ENCODE results near the gene CTRB2.
"Not testable (repeated sequence)": the region's sequence is repeated elsewhere in the genome, so short reads cannot be mapped to it uniquely, and the experiment has no call there.

The CTRB2 gene

DNA sequence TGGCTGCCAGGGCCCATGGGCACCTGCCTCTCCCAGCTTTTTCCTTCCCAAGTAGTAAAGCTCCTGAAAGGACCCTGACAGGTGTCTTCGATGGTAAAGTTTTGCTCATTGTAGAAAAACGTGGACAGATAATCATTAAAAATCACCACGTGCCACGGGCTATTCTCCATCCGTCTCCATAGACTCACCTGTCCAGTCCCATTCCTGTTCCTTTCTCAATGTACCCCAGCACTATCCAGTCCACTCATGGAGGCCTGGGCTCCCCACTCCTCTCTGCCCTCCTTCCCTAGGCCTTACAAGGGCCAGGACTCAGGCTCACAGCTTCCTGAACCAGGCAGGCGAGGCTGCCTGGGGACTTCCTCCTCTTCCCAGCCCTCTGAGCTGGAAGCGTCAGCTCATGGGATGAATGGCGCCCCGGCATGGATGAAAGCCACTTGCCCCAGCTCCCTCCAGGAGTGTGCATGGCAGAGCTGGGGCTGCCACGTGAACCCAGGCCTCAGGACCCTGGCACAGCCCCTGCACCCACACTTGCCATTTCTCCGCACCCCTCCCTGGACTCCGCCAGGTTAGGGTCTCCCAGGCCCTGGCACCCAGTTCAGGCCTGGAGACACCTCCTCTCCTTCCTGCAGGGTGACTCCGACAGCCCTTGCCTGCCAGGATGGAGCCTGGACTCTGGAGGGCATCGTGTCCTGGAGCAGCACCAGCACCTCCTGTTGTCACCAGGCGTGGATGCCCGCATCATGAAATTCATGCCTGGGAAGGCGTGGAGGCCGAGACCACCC is 20.6 kb upstream of the CTRB2 start:
- no peak for DNase-seq (ENCODE audit: low spot score)

- no peak for DNase-seq (ENCODE audit: low spot score)
These were observed 19.8 kb upstream of the CTRB2 start for GRCh38 chr16:75226550-75227360.

DNA sequence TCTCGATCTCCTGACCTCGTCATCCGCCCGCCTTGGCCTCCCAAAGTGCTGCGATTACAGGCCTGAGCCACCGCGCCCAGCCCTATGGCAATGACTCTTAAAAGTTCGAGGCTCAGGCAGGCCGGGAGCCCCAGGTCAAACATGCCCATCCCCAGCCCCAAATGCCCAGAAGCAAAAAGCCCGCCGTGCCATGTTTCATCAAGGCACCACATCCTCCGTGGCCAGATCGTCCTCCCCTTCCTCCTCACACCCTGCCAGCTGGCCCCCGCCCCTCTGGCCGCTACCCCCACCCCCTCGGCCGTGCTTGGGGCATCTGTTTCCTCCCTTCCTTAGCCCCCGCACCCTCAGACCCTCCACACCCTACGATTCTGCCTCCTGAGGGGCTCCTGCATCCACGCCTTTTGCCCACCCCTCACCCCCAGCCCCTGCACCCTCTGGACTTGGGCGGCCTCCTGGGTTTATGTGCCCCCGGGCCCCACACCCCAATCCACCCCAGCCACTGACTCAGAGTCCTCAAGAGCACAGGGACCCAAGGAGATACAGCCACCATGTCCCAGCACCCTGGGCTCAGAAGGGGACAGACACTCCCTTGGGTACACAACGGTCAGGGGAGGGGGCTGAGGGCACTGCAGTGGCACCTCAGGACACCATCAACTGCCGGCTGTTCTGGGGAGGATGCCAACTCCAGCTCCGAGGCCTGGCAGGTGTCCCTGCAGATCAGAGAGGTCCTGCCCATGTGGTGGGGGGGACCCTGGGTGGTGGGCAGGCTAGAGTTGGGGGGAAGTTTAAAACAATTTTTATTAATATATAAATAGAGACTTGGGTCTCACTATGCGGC is 18.9 kb upstream of the CTRB2 start:
- DNase-seq (ENCODE audit: low spot score), result peak; percentile 65

GRCh38 chr16:75225092-75225491 is 18.1 kb upstream of the CTRB2 start:
- DNase-seq (ENCODE audit: low spot score), result no peak

GRCh38 chr16:75224306-75225082 is 17.5 kb upstream of the CTRB2 start:
- peak; percentile 66 for DNase-seq (ENCODE audit: low spot score)

- DNase-seq (ENCODE audit: low spot score), result not testable (repeated sequence)
These were observed 16.2 kb upstream of the CTRB2 start for GRCh38 chr16:75223129-75223528.

DNA sequence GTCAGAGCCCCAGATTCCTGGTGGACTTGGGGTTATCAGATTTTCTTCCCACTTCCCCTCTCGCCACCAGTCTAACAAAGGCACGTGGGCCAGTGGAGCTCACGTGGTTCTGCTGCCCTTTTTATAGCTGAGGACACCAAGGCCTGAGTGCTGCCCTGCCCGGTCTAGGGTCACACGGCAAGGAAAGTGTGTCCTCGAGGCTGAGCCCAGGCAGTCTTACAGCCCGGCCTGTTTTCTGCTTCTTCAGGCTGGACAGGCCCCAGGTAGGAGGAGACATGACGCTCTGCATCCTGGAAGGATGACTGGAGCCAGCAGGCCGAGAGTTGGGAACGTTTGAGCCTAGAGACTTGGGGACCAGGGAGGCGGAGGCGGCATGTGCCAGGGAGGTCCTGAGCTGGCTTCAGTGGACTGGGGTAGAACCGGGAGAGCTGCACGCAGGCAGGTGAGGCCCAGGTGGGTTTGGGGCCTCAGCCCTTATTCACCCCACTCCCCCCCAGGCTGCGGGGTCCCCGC is 15.4 kb upstream of the CTRB2 start:
- DNase-seq (ENCODE audit: low spot score), result peak; percentile 63

GRCh38 chr16:75219838-75220237 is 12.9 kb upstream of the CTRB2 start:
- no peak for DNase-seq (ENCODE audit: low spot score)

GRCh38 chr16:75219088-75219487 is 12.1 kb upstream of the CTRB2 start:
- DNase-seq (ENCODE audit: low spot score), result no peak

- no peak for DNase-seq (ENCODE audit: low spot score)
These were observed 11.5 kb upstream of the CTRB2 start, which contains the start of gene CTRB1 for GRCh38 chr16:75218256-75219076. Gene CTRB1, plus strand, starts transcription at chr16:75218988. Its CDS starts 20 bp downstream, at chr16:75219008.

GRCh38 chr16:75217389-75217851 is 10.5 kb upstream of the CTRB2 start:
- no peak for DNase-seq (ENCODE audit: low spot score)

GRCh38 chr16:75216576-75216975 is 9.6 kb upstream of the CTRB2 start:
- DNase-seq (ENCODE audit: low spot score), result no peak

GRCh38 chr16:75216127-75216526 is 9.2 kb upstream of the CTRB2 start:
- DNase-seq (ENCODE audit: low spot score), result no peak

GRCh38 chr16:75211286-75211685 is 4.3 kb upstream of the CTRB2 start:
- not testable (repeated sequence) for DNase-seq (ENCODE audit: low spot score)

DNA sequence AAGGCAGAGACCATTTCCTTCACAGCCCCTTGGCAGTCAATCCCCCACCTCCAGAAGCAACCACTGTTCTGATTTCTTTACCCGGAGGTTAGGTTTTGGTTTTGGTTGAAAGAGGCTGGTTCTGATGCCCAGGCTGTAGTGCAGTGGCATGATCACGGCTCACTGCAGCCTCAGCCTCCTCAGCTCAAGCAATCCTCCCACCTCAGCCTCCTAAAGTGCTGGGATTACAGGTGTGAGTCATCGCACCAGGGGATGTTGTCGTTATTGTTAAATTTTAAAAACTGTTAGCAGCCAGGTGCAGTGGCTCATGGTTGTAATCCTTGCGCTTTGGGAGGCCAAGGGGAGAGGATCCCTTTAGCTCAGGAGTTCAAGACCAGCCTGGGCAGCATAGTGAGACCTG is 3.0 kb upstream of the CTRB2 start:
- no peak for DNase-seq (ENCODE audit: low spot score)

- DNase-seq (ENCODE audit: low spot score), result not testable (repeated sequence)
These were observed 2.6 kb upstream of the CTRB2 start for GRCh38 chr16:75209514-75209913.

GRCh38 chr16:75208861-75209505 is 2.0 kb upstream of the CTRB2 start:
- no peak for DNase-seq (ENCODE audit: low spot score)

GRCh38 chr16:75208242-75208825 is 1.4 kb upstream of the CTRB2 start:
- DNase-seq (ENCODE audit: low spot score), result no peak

GRCh38 chr16:75207831-75208230 is 870 bp upstream of the CTRB2 start:
- no peak for DNase-seq (ENCODE audit: low spot score)

Data from left forelimb (tissue), 1 donor.